ENCODE data around the gene TAF4B. TPM values are rescaled to one million over a fixed set of nuclear protein-coding genes. Genes with fewer than 3 reads are reported as not detected.

The TAF4B gene, protein sequence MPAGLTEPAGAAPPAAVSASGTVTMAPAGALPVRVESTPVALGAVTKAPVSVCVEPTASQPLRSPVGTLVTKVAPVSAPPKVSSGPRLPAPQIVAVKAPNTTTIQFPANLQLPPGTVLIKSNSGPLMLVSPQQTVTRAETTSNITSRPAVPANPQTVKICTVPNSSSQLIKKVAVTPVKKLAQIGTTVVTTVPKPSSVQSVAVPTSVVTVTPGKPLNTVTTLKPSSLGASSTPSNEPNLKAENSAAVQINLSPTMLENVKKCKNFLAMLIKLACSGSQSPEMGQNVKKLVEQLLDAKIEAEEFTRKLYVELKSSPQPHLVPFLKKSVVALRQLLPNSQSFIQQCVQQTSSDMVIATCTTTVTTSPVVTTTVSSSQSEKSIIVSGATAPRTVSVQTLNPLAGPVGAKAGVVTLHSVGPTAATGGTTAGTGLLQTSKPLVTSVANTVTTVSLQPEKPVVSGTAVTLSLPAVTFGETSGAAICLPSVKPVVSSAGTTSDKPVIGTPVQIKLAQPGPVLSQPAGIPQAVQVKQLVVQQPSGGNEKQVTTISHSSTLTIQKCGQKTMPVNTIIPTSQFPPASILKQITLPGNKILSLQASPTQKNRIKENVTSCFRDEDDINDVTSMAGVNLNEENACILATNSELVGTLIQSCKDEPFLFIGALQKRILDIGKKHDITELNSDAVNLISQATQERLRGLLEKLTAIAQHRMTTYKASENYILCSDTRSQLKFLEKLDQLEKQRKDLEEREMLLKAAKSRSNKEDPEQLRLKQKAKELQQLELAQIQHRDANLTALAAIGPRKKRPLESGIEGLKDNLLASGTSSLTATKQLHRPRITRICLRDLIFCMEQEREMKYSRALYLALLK
- 3.6 and 4.7 TPM in 2 replicates for total RNA-seq

DNA sequence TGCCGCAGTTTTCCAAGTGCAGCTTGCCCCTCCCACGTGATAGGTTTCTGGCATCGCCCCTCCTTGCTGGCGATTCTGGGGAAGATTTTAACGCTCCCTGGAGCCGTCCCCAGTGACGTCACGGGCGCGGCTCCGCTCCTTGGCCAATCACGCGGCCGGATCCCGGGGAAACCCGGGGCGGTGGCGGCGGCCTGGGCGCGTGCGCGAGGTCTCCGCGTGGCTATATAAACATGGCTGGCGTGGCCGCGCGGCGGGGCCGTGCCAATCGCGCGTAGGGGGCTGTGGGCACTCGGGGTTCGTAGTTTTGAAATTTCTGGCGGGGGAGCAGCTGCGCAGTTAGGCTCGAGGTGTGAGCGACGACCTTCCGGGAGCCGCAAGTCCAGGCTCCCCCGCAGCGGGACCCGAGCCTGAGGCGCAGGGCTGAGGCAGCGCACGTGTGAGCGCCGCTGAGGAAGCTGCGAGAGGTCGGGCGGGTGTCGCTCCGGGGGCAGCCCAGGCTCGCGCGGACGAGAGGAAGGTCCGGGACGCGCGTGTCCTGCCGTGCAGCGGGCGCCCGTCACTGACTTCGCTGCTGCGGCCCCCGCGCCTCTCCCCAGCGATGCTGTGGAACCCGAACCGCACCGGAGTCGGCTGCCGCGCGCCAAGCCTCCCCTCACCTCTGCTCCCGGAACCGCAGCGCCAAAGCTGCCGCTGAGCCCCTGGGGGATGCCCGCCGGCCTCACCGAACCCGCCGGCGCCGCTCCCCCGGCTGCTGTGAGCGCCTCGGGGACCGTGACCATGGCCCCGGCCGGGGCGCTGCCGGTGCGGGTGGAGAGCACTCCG lies at the start of gene TAF4B:
Gene TAF4B (plus strand): TSS at position 217 of the 822 bp plus-strand sequence. CDS start 489 bp downstream, at position 706.

Small RNAs within 50 kb of the gene (small RNA-seq; reads per million reads assigned to genes)
- not detected for gene RNU6-1289P

Other genes with a start within 250 kb of the TAF4B start
- gene SS18, start 135.8 kb upstream of the TAF4B start, total RNA-seq, result 96.7 and 105 TPM in 2 replicates
- not detected in 2 replicates for gene PSMA8, start 92.6 kb upstream of the TAF4B start, total RNA-seq